SU-DHL-6 (cell line): ENCODE results near the gene ANKRD29.

ENCODE experiments used
- H2AFZ ChIP-seq: fragments of 200-600 bp; sonication (generic); 2 replicates; pipeline ENCODE4 v1.6.1; 2014; ENCODE audit warnings: low read depth, mild to moderate bottlenecking, moderate library complexity, mixed read lengths, antibody characterized with exemption, low read length; ENCODE audit not compliant: severe bottlenecking
- H3F3A ChIP-seq: fragments of 200-600 bp; shearing (Covaris generic); 2 replicates; pipeline ENCODE4 v1.6.0; 2016; ENCODE audit warnings: antibody characterized with exemption, mild to moderate bottlenecking; ENCODE audit not compliant: insufficient read depth
- H3K27ac ChIP-seq: fragments of 200-600 bp; sonication (generic); 2 replicates; pipeline ENCODE4 v1.5.1; 2016; ENCODE audit warnings: low read depth, mild to moderate bottlenecking, low read length, moderate library complexity, mixed read lengths
- H3K27me3 ChIP-seq: fragments of 200-600 bp; sonication (generic), shearing (Covaris generic); 2 replicates; pipeline ENCODE4 v1.6.0; 2014; ENCODE audit warnings: mild to moderate bottlenecking, low read length
- H3K36me3 ChIP-seq: fragments of 200-600 bp; sonication (generic); 2 replicates; pipeline ENCODE4 v1.6.1; 2014; ENCODE audit warnings: mild to moderate bottlenecking, low read length, mixed read lengths
- H3K4me2 ChIP-seq: fragments of 300-600, 200-600 bp; shearing (Covaris generic), sonication (generic); 2 replicates; pipeline ENCODE4 v1.6.0; 2014; ENCODE audit warnings: low read length, low read depth, mild to moderate bottlenecking; ENCODE audit not compliant: poor library complexity, severe bottlenecking
- H3K4me3 ChIP-seq: fragments of 200-600 bp; sonication (generic); 2 replicates; pipeline ENCODE4 v1.5.1; 2014; ENCODE audit warnings: antibody characterized with exemption, low read length, mild to moderate bottlenecking, mixed read lengths; ENCODE audit not compliant: insufficient read depth, poor library complexity, severe bottlenecking
- H3K79me2 ChIP-seq: fragments of 200-600 bp; sonication (generic); 2 replicates; pipeline ENCODE4 v1.6.1; 2014; ENCODE audit warnings: mild to moderate bottlenecking, low read length, moderate library complexity; ENCODE audit not compliant: insufficient read depth
- H3K9ac ChIP-seq: fragments of 200-600 bp; sonication (generic); 2 replicates; pipeline ENCODE4 v1.7.0; 2014; ENCODE audit warnings: mild to moderate bottlenecking, low read length
- H3K9me2 ChIP-seq: fragments of 200-600 bp; sonication (generic); replicated peaks from 2 replicates; pipeline ENCODE4 v1.6.1; 2014; ENCODE audit warnings: low read length; ENCODE audit not compliant: insufficient read depth
- H3K9me3 ChIP-seq: fragments of 200-600 bp; sonication (generic); 2 replicates; pipeline ENCODE4 v1.6.1; 2014; ENCODE audit warnings: low read length, mixed read lengths; ENCODE audit not compliant: insufficient read depth
- H4K20me1 ChIP-seq: fragments of 200-600 bp; sonication (generic); 2 replicates; pipeline ENCODE4 v1.6.1; 2014; ENCODE audit warnings: low read depth, mild to moderate bottlenecking, antibody characterized with exemption, low read length, moderate library complexity, mixed read lengths
- CTCF ChIP-seq: fragments of 200-600 bp; sonication (generic); IDR thresholded peaks from one replicate; pipeline ENCODE4 v1.5.1; 2017; ENCODE audit warnings: antibody characterized with exemption, mild to moderate bottlenecking, low read length, moderate library complexity; ENCODE audit not compliant: insufficient read depth, poor library complexity, severe bottlenecking
- EZH2phosphoT487 ChIP-seq: fragments of 200-600 bp; sonication (generic), shearing (Covaris generic); conservative IDR thresholded peaks from 2 replicates; pipeline ENCODE4 v1.6.1; 2018; ENCODE audit warnings: mild to moderate bottlenecking, antibody characterized with exemption, low read length, moderate library complexity, mixed read lengths

ANKRD29 gene

GRCh38 chr18:23552505-23552904 lies 110.2 kb downstream of the ANKRD29 start:
- no peaks in the 10 kb centered on the region for H3K9me3 ChIP-seq
- H3K4me2 ChIP-seq = no peak overlapping the region
- no peak overlapping the region for H3K4me3 ChIP-seq
- H3K79me2 ChIP-seq = no peaks in the 10 kb centered on the region
- 0 out of 2 replicates have a peak, but pooled peaks cover 4% of the 10 kb centered on the region for H3F3A ChIP-seq
- TF ChIP-seq CTCF = no peak
- TF ChIP-seq EZH2phosphoT487 = no peak
- H3K36me3 ChIP-seq = peaks cover 20% of the 10 kb centered on the region; the same call in 1 of the 2 replicates
- H3K27ac ChIP-seq = no peak overlapping the region
- H3K9ac ChIP-seq = no peak overlapping the region
- H3K27me3 ChIP-seq = no peaks in the 10 kb centered on the region
- H3K9me2 ChIP-seq = no peaks in the 10 kb centered on the region
- no peaks in the 10 kb centered on the region for H4K20me1 ChIP-seq
- H2AFZ ChIP-seq = no peak overlapping the region

GRCh38 chr18:23551978-23552377 lies 110.7 kb downstream of the ANKRD29 start:
- Histone ChIP-seq H3K4me2 (no peak overlapping the region), H3K4me3 (no peak overlapping the region), H3K9ac (no peak overlapping the region), H3K79me2 (no peaks in the 10 kb centered on the region), H4K20me1 (no peaks in the 10 kb centered on the region), H3K36me3 (peaks cover 20% of the 10 kb centered on the region; the same call in 1 of the 2 replicates), H3K27ac (no peak overlapping the region), H3K9me3 (no peaks in the 10 kb centered on the region), H2AFZ (no peak overlapping the region), H3K9me2 (no peaks in the 10 kb centered on the region), H3K27me3 (no peaks in the 10 kb centered on the region), H3F3A (0 out of 2 replicates have a peak, but pooled peaks cover 4% of the 10 kb centered on the region)
- TF ChIP-seq EZH2phosphoT487 (no peak), CTCF (no peak)

GRCh38 chr18:23550898-23551297 lies 111.8 kb downstream of the ANKRD29 start:
- Histone ChIP-seq H3K9me3 (no peaks in the 10 kb centered on the region), H3K27me3 (no peaks in the 10 kb centered on the region), H4K20me1 (no peaks in the 10 kb centered on the region), H3K9me2 (no peaks in the 10 kb centered on the region), H3K9ac (no peak overlapping the region), H3K36me3 (peaks cover 24% of the 10 kb centered on the region; the same call in 1 of the 2 replicates), H3K27ac (no peak overlapping the region), H2AFZ (no peak overlapping the region), H3K79me2 (no peaks in the 10 kb centered on the region), H3F3A (0 out of 2 replicates have a peak, but pooled peaks cover 4% of the 10 kb centered on the region), H3K4me2 (no peak overlapping the region), H3K4me3 (no peak overlapping the region)
- TF ChIP-seq CTCF (no peak), EZH2phosphoT487 (no peak)
